CD4-positive, alpha-beta T cell treated with Interleukin-15 for 4 hours (primary cell): ENCODE results near the gene MIEF1.
A peak's percentile ranks its signal among the peaks of the same experiment; 100 is the strongest.

Experiments used
- DNase-seq: peaks from one replicate; pipeline ENCODE4 v3.0.0-alpha.2; 2020; ENCODE audit warnings: low spot score

The MIEF1 gene

DNA sequence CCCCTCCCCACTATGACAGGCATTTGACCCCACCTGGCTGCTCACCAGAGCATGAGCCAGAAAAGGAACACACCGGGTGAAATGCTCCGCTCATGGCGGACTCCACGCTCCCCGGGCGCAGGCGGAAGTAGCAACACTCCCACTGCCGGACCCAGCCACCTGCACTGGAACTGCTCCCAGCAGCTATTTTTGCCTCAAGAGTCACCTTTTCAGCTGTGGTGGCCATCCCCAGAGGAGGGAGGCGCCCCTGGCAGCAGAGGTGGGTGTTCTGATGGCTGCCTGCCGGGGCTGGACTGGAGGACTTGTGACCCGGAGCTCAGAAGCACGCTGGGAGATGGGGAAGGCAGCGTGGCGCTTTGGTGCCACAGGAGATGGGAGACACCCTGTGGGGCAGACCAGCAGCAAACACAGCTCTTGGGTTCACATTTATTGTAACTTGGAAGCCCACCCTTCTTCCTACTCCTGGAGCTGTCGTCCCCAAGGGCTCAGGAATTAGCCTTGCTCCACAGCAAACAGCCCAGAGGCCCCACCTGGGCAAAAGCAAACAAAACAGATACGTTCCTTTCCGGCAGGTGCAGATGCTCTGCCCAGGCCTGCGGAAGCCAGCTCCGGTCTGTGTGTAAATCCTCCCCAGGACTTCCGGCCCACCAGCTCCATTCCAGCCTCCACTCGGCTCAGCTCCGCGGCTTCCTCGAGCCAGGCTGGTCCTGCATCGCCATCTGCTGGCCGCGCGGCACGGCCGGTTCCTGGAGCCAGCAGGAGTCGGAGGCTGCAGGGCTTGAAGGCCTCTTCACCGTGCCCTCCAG, 26.8 kb downstream of the MIEF1 start:
- peak; percentile 92 for DNase-seq

DNA sequence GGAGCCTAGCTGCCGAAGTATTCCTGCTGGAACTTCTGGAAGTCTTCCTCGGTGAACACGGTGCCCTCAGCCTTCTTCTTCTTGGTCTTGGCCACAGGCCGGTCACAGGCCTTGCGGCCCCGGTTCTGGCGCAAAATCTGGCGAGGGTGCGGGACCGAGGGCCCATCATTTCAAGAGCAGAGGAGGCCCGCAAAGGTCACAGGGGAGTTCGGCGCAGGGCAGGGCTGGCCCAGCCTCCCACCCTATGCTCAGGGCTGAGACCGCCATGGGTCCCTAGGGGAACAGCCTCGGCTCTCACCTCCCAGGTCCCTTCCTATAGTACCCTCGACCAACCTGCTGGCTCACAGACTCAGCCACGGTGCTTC, 27.4 kb downstream of the MIEF1 start:
- no peak for DNase-seq

DNA sequence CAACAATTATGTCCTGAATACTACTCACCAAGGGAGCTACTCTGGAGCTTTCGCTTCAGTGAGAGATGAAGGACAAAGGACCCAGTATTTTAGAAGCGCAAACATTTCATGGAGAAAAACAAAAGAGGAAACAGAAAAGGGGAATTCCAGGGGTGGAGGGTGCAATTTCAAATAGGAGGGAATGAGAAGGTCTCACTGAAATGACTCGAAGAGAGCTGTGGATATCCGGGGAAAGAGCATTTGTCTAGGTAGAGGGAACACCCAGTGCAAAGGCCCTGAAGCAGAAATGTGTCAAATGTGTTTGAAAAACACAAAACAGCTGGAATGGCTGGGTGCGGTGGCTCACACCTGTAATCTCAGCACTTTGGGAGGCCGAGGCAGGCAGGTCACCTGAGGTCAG, 28.0 kb downstream of the MIEF1 start:
- no peak for DNase-seq

- no peak for DNase-seq
Observed at GRCh38 chr22:39530692-39531331, 28.7 kb downstream of the MIEF1 start.

- peak; percentile 100 for DNase-seq
Observed at GRCh38 chr22:39532215-39533073, 30.4 kb downstream of the MIEF1 start, which contains the start of gene RPS19BP1. TSS of gene RPS19BP1 (minus strand) at chr22:39532748. CDS start at chr22:39532738, 10 bp downstream.

DNA sequence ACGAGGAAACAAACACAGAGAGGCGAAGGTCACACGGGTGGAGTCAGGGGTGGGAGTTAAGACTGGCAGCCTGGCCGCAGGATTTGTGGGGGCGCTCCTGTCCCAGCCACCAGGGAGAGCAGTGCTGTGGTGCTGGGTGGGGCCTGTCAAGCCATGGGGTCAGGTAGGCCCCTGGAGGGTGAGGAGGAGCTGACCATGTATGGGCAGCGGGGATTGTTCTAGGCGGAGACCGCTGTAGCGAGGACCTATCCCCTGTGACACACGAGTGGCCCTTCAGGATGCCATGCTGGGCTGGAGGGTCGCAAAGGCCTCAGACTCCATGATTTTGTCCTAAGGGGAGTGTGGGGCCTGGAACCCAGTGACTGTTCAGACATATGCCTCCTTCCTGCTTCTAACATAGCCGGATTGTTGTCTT, 32.0 kb downstream of the MIEF1 start:
- DNase-seq = no peak

- DNase-seq = peak; percentile 76
Observed at GRCh38 chr22:39534591-39535356, 32.7 kb downstream of the MIEF1 start.

DNA sequence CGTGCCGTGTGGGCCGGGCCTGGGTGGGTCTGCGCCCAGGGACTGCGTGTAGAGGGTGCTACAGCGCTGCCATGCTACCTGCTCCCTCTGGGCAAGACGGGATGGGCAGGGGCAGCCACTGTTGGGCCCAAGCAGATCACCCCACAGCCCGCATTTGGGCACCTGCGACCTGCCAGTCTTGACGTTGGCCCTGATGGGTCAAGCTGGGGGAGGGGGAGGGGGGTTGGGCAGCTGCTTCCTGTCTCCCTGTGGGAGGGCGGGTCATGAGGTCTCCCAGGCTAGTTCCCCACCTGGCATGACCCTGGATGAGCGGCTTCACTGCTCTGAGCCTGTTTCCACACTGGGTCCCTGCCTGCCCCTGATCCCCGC, 33.3 kb downstream of the MIEF1 start:
- no peak for DNase-seq

DNA sequence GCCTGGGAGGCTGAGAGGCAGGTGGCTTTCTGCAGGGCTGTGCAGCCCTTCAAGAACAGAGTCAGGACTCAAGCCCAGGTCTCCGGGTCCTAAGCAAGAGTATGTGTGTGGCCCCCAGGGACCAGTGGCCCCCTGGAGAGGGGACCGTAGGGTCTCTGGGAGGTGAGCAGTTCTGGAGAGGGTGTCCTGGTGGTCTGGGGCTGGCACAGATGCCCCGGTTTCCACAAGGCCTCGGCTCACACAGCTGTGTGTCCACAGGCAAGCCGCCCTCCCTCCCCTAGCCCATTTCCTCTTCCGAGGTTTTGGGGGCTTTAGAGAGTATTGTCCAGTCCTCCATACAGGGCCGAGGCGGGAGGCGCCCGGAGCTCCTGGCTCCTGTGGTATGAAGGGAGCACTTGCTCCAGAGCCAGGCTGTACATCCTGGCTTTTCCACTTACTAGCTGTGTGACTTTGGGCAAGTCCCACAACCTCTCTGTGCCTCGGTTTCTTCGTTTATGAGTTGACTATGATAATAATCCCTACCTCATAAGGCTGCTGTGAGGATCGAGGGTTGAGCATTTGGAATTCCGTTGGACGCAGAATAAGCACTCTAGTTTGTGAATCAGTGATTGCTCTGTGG, 33.9 kb downstream of the MIEF1 start:
- DNase-seq = no peak

- DNase-seq = no peak
Observed at GRCh38 chr22:39536711-39537110, 34.6 kb downstream of the MIEF1 start.

GRCh38 chr22:39537975-39538374, 35.9 kb downstream of the MIEF1 start:
- DNase-seq = no peak

DNA sequence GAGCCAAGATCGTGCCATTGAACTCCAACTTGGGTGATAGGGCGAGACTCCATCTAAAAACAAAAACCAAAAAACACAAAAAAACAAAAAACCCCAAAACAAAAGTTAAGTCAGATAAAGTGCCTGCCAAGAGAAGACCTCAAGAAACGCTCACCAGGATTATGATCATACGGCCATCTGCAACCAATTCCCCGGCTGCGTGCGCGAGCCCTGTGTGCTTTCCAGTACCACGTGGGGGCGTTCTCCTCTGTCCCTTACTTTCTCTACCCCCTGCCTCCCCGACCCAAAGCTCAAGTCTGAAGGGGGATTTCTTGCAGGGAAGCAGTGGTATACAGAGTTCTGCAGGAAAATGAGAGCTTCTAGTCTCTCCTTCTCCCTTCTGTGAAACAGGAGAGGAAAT, 41.0 kb downstream of the MIEF1 start:
- no peak for DNase-seq

GRCh38 chr22:39545386-39546365, 43.6 kb downstream of the MIEF1 start:
- peak; percentile 68 for DNase-seq

DNA sequence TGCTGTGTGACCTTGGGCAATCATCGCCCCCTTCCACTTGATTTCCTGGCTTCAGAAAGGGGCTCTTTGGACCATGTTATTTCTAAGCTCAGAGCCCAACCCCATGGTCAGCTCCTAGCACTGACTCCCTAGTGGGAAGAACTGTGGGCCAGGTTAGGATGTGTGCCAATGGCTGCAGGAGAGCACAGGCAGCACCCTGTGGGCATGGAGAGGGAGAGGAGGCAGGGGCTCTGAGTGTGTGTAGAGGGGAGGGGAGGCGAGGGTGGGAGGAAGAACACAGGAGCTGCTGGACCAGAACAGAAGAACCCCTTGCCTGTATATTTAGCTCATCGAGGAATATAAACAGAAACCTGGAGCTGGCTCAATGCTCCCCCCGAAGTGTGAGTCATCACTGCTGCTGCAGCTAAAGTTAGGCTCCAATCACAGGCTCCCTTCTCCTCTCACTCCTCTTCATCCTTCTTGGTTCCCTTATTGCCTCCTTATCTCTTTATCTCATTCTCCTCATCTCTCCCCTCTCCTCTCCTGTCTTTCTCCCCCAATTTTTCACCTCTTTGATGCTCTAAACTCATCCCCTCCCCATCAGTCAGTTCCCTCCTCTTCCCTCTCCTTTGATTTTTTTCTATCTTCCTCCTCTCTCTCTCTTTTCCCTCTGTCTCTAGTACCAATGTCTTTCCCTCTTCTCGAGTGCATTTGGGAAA, 44.9 kb downstream of the MIEF1 start:
- DNase-seq = no peak

DNA sequence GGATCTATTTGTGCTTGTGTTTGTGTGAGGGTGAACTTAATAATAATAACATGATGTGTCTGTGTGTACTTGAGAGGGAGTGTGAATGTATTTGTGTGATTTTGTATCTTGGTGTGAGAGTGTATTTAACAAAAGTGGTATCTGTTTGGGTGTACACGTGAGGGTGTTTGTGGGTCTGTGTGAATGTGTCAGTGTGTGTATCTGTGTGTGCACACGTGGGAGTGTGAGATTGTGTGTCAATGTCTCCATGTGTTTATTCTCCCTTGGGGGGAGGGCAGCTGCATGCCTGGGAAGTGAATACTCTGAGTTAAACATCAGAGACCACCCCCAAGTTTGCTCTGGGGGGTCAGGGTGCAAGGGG, 45.5 kb downstream of the MIEF1 start:
- no peak for DNase-seq

DNA sequence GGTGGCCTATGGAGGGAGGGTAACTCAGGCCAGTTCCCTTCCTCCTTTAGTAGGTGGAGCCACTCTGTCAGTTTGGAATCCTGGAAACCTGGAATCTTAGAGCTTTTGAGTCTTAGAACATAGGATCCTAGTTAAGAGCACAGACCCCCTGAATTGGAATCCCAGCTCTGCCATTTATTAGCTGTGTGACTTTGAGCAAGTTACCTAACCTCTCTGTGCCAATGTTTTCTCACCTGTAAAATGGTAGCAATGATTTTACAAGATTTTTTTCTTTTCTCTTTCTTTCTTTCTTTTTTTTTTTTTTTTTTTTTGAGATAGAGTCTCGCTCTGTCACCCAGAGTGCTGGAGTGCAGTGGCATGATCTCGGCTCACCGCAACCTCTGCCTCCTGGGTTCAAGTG, 51.3 kb downstream of the MIEF1 start:
- no peak for DNase-seq

GRCh38 chr22:39554151-39554550, 52.1 kb downstream of the MIEF1 start:
- DNase-seq = no peak

DNA sequence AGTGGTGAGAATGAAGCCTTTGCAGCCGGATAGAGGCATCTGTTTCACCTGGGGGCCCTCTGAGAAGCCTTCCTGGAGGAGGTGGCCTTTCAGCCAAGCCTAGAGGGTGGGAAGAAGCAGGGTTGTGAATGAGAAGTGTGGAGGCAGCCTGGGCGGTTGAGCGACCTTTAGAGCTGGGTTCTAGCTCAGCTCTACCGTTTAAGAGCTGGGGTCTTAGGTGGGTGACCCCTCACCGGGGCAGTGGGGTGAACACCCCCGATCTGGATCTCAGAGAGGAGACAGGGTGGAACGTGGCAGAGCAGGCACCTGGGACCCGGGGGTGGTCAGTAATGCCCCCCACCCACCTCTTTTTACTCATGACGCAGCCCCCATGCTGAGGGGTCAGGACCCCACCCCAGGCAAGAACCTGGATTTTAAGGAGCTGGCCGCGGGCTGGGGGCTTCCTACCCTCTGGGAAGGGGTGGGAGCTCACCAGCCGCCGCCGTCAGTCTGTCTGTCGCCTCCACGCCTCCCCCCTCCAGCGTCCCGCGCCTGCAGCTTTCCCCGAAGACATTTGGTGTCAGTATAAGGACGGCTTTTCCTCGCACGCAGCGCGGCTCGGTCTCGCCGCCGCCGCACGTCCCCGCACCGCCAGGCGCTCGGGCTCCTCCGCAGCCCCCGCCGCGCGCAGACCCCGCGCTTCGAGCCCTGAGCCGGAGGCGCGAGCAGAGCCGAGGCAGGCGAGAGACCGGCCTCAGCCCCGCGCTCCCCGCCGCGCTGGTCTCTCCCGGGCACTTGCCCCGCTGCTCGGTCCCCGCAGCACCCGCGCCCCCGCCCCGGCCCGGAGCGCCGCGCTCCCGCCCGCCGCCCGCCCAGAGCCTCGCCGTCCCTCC, 55.1 kb downstream of the MIEF1 start:
- DNase-seq = peak; percentile 35

DNA sequence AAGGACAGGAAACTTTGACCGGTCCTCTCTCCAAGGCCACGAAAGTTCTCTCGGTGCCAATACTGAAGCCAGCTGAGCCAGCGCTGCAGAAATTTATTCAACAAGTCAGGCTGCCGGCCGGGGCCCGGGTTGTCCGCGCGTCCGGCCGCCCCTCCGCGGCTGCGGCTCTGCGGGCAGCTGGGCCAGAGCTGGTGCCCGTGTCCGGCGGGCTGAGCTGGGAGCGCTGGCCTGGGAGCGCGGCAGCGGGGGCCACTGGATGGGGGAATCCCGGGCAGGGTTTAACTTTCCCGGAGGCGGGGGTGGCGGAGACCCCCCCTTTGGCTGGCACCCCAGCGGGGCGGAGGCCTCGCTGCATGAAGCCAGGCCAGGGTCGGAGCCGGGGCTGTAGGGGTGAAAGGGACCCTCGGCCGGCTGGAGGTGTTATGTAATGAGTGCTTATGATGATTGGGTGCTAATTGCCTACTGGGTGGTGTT, 56.2 kb downstream of the MIEF1 start:
- no peak for DNase-seq
